Epithelial cell of esophagus (primary cell): ENCODE results near the gene ASS1.

ENCODE experiments used
- DNase-seq: peaks from one replicate; pipeline ENCODE4 v3.0.0; 2010; ENCODE audit warnings: low read depth
- H3K4me3 ChIP-seq: 2 replicates; pipeline ENCODE4 v1.5.1; 2011; ENCODE audit warnings: mild to moderate bottlenecking, low read length, control low read depth
- TF ChIP-seq, protein P1 (sequence below): IDR thresholded peaks from 2 replicates; pipeline ENCODE4 v1.5.1; 2011; ENCODE audit warnings: low read depth, mild to moderate bottlenecking, low read length, control low read depth, inconsistent platforms; ENCODE audit not compliant: insufficient read depth; ENCODE audit errors: missing control alignments

Gene ASS1

DNA sequence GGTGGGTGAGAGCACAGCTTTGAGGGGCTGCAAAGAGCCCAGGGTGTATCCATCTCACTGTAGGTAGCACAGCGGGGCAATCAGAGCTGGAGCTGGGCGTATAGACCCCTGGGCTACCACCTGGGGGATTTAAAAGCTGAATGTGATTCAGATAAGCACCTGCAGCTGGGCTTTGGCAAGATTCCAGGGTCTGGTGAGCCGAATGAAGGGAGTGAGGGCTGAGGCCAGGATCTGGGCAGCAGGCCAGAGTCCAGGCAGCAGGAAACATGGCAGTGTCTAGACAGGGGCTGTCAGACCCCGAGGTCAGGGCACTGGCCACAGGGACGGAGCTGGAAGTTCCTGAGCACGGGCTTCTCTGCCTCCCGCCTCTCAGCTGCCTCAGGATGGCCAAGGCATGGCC lies 8.7 kb downstream of the ASS1 start:
- TF ChIP-seq, protein P1, sequence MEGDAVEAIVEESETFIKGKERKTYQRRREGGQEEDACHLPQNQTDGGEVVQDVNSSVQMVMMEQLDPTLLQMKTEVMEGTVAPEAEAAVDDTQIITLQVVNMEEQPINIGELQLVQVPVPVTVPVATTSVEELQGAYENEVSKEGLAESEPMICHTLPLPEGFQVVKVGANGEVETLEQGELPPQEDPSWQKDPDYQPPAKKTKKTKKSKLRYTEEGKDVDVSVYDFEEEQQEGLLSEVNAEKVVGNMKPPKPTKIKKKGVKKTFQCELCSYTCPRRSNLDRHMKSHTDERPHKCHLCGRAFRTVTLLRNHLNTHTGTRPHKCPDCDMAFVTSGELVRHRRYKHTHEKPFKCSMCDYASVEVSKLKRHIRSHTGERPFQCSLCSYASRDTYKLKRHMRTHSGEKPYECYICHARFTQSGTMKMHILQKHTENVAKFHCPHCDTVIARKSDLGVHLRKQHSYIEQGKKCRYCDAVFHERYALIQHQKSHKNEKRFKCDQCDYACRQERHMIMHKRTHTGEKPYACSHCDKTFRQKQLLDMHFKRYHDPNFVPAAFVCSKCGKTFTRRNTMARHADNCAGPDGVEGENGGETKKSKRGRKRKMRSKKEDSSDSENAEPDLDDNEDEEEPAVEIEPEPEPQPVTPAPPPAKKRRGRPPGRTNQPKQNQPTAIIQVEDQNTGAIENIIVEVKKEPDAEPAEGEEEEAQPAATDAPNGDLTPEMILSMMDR, result no peak
- DNase-seq, result no peak
- H3K4me3 ChIP-seq, result no peak overlapping the region

DNA sequence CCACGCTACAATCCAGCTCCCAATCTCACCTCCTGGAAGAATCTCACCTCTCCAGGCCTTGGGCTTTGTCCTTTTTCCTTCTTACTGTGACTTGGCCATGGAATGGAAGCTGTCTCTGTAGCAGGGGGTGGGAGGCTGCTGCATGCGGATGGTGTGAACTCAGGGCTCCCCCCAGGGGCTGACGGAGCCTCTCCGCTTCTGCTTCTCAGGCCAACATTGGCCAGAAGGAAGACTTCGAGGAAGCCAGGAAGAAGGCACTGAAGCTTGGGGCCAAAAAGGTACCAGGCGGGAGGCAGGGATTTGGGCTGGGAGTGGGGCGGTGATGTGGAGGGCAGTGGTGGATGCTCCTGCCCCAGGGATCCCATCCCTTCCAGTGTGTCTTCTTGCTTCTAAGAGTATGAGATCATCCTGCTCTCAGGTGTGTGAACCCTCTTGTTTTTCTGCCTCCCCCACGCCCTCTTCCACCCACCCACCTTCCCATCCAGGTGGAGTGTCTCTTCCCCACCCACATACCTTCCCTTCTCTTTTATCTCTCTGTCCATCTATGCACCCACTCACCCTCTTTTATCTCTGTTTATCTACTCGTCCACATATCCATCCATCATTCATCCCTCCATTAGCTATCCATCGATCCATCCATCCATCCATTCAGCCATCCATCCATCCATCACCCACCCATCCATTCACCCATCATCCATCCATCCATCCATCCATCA lies 9.5 kb downstream of the ASS1 start:
- TF ChIP-seq, protein P1, result no peak
- H3K4me3 ChIP-seq, result no peak overlapping the region
- no peak for DNase-seq

DNA sequence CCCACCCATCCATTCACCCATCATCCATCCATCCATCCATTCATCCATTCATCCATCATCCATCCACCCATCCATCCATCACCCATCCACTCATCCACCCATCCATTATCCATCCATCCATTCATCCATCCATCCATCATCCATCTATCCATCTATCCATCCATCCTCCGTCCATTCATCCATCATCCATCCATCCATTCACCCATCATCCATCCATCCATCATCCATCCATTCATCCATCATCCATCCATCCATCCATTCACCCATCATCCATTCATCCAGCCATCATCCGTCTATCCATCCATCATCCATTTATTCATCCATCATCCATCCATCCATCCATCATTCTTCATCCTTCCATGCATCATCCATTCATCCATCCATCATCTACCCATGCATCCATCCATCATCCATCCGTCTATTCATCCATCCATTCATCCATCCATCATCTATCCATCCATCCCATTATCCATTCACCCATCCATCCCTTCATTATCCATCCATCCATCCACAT lies 10.1 kb downstream of the ASS1 start:
- H3K4me3 ChIP-seq, result no peak overlapping the region
- no peak for DNase-seq
- TF ChIP-seq, protein P1, result no peak

DNA sequence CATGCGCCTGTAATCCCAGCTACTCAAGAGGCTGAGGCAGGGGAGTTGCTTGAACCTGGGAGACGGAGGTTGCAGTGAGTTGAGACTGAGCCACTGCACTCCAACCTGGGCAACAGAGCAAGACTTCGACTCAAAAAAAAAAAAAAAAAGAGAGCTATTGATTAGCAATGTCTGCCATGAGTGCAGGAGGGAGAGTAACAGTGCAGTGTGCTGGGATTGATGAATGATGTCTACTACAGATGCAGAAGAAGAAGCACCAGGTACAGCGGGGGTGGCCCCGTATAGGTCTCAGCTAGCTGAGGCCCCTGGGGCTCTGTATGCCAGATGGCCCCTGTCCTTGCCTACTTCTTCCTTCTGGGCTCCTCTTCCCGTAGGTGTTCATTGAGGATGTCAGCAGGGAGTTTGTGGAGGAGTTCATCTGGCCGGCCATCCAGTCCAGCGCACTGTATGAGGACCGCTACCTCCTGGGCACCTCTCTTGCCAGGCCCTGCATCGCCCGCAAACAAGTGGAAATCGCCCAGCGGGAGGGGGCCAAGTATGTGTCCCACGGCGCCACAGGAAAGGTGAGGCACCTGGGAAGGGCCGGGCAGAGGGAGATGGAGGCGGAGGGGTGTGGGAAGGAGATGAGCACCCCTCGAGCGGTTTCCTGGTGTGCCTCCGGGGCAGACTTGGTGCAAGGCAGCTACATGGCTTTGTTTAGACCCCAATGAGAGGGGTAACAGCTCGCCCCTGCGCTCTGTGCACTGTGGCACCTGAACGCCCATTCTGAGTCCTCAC lies 13.5 kb downstream of the ASS1 start:
- TF ChIP-seq, protein P1, result no peak
- H3K4me3 ChIP-seq, result no peak overlapping the region
- no peak for DNase-seq

DNA sequence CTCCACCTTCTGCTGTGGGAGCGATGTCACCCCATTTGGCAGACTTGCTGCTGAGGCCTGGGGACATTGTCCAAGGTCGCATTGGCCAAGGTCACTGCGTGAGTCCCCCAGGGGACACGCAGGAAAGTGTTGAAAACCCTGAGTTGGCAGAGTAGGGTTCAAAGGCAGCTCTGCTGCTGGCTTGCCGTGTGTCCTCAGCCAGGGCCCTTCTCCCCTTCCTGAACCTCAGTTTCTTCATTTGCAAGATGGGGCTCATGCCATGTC lies 14.0 kb downstream of the ASS1 start:
- TF ChIP-seq, protein P1, result no peak
- H3K4me3 ChIP-seq, result no peak overlapping the region
- DNase-seq, result no peak

DNA sequence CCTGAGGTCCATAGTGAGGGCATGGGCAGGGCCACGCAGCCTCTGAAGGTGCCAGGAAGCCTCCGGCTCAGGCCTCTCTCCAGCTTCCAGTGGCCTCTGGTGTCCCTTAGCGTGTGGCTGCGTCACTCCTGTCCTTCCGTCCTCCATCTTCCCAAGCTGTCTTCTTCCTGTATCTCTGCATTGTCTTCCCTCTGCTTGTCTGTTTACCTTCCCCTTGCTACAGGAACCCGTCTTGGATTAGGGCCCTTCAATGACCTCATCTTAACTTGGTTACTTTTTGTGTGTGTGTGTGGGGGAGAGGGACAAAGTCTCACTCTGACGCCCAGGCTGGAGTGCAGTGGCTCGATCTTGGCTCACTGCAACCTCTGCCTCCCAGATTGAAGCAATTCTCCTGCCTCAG lies 14.4 kb downstream of the ASS1 start:
- no peak overlapping the region for H3K4me3 ChIP-seq
- DNase-seq, result no peak
- TF ChIP-seq, protein P1, result no peak
